Stimulated activated CD8-positive, alpha-beta memory T cell treated with anti-CD3 and anti-CD28 coated beads, Interleukin-7, amount 100 ng/mL, for 24 hours (primary cell): ENCODE results near the gene ANO9.
"Not testable (repeated sequence)": the region's sequence is repeated elsewhere in the genome, so short reads cannot be mapped to it uniquely, and the experiment has no call there.

Experiments
- DNase-seq: peaks from one replicate; pipeline ENCODE4 v3.0.0-alpha.2; 2020; ENCODE audit warnings: low read depth

ANO9 gene

DNA sequence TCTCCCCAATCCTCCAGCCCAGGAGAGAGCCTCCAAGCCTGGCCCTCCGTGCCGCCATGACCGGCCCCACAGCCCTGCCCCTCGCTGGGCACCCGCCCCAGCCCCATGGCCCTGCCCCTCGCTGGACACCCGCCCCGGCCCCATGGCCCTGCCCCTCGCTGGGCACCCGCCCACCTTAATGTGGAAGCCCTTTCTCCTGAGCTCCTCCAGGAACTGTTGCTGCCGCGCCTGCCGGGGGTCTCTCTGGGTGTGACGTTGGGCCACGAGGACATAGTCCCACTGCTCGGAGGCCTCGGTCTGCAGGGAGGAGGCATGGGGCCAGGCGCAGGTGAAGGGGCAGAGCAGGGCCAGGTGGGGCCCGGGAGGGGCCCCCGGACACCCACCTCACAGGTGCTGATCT, 8.2 kb downstream of the ANO9 start:
- DNase-seq = no peak

DNA sequence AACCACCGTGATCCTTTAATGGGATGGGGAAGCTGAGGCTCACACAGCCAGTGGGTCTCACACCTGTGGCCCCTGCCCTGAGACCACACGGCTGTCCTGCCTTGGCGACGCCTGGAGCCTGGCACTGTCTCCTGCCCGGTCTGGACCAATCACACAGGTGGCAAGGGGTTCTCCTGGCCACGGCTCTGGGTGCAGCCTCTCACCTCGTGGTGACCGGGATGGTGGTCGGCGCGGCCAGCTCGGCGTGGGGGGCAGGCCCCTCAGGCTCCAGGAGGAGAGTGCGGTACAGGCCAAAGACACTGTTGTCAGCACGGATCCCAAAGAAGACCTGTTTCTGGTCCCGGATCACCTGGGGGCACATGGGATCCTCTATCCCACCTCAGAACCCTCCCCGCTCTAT, 8.7 kb downstream of the ANO9 start:
- no peak for DNase-seq

DNA sequence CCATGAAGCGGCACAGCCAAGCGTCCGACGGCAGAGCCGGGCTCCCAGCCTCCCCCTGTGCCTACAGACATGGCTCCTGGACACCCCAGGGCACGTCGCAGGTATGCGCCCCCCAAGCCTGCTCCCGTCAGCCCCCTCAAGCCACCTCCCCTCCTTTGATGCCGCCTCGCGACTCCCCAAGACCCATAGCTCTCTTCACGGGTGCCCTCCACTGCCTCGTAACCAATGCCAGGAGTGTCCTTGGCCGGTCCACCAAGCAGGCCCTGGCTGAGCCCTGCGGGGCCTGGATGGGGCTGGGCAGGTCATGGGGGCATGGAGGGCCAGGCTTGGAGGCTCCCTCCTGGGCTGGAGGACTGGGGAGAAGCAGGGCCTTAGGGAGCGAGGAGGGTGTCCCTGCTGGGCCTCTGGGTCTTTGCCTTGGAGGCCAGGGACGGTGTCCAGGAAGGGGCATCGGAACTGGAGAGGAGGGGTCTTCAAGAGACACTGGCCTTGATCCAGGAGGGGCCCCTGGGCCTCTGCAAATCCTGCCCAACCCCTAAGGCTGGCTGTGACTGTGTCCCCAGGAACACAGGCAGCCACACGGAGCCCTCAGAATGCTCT, 9.2 kb downstream of the ANO9 start:
- no peak for DNase-seq

DNA sequence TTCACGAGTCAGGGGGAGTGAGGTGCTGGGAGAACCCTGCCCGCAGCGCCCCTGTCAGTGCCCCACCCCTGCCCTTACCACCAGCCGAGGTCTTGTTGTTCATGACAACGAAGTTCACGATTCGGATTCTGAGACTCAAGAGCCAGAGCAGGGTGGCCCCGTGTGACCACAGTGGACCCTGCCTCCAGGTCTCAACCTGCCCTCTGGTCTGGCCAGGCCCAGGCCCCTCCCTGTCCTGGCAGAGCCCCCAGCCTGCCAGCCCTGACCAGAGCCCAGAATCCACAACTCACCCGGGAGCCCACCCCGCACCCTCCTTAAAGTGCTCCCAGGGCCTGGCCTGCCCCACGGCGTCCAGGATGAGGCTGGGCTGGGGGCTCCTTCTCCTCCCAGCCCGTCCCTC, 9.9 kb downstream of the ANO9 start:
- DNase-seq = no peak

DNA sequence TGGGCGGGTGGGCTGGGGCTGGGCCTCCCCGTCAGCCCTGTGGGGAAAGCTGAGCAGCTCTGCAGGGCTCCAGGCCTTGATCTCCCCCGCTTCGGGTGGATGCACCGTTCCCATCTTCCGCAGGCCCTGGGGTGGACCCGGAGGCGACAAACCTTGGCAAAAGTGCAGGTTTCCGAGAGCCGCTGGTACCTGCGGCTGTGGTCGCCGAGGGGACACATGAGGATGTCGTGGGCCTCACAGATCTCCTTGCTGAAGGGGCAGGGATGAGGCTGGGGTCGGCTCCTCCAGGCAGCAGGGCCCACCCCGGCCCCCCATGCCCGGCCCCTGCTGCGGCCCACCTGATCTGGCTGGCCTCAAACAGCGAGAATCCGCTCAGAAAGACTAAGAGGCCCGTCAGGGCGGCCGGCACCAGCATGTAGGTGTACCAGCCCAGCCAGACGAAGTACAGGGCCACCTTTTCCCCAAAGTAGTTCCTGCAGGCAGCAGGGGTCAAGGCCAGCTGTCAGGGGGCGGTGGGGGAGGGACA, 11.8 kb downstream of the ANO9 start:
- no peak for DNase-seq

DNA sequence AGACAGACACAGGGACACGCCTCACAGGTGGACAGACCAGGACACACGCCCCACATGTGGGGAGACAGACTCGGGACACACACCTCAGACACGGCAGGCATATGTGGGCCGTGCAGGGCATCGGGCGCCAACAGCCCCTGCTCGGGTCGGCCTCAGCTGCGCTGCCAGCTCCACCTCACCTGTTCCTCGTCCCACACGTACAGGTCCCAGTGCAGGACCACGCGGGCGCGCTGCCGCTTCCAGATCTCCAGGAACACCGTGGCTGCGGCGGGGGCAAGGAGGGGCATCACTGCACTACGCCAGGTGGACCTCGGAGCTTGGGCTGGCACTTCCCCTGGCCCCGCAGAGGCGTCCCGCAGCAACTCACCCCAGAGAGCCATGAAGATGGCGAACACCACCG, 12.4 kb downstream of the ANO9 start:
- DNase-seq = no peak

DNA sequence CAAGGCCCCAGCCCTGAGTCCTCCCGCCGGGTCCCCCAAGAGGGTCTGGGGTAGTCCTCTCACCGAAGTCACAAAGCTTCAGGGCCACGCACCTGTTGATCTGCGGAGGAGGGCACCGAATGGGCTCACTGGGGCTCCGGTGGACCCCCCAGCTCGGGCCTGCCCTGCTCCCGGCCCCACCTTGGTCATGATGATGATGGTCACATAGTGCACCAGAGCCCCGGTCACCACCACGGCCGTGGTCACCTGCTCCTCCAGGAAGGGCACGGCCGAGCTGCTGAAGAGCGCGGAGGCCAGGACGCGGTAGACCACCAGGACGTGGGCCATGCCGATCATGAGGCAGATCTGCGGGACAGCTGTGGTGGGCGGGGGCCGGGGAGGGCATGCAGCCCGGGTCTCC, 13.5 kb downstream of the ANO9 start:
- no peak for DNase-seq

DNA sequence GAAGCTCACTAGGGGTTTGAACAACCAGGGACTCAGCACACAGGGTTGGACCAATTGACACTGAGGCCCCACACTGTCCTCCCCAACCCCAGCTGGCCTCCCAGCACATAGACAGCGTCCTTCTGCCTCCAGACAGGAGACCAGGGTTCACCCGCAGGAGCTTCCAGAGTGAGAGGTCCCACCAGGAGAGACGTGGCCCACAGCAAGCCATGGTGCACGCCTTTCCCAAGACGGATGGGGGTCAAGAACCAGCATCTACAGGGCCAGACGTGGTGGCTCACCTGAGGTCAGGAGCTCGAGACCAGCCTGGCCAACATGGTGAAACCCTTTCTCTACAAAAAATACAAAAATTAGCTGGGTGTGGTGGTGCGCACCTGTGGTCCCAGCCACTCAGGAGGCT, 15.0 kb downstream of the ANO9 start:
- no peak for DNase-seq

DNA sequence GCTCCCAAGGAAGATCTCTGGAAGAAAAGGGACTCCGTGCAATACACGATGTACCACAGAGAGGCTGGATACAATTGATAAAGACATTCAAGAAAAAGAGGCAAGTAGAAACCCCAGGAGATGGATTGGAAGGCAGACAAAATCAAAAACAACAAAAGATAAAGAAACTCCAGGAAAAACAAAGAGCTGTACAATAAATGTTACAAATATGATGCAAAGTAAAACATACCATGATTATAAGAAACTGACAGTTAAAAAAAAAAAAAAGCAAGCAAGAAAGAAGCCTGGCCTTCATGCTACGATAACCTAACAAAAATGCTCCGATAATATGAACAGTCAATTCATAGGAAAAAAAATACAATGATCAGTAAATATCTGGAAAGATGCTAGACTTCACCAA, 16.5 kb downstream of the ANO9 start:
- no peak for DNase-seq

DNA sequence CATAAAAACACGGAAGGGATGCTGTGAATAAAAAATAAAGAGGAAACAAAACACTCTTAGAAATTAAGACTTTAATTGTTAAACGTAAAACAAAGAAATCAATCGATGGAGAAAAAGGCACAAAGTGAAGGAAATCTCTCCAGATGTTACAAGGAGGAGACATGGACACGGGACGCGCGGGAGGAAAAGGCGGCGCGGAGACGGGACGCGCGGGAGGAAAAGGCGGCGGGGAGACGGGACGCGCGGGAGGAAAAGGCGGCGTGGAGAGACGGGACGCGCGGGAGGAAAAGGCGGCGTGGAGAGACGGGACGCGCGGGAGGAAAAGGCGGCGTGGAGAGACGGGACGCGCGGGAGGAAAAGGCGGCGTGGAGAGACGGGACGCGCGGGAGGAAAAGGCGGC, 17.0 kb downstream of the ANO9 start:
- not testable (repeated sequence) for DNase-seq

DNA sequence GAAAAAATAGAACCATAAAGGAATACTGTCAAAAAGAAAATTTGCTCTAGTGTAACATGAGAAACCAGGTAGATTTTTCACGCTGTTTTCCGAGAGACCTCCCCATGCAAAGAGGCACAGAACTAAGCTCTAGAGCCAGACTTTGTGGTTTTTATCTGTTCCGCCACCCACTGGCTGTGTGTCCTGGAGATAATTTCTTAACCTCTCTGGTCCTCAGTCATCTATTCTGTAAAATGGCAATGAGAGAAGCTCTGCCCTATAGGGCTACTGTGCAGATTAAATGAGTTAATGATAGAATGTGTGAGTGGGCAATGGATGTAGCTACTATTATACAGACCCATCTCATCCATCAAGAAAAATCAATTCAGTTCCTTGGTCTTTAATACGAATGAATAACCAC, 17.6 kb downstream of the ANO9 start:
- no peak for DNase-seq

DNA sequence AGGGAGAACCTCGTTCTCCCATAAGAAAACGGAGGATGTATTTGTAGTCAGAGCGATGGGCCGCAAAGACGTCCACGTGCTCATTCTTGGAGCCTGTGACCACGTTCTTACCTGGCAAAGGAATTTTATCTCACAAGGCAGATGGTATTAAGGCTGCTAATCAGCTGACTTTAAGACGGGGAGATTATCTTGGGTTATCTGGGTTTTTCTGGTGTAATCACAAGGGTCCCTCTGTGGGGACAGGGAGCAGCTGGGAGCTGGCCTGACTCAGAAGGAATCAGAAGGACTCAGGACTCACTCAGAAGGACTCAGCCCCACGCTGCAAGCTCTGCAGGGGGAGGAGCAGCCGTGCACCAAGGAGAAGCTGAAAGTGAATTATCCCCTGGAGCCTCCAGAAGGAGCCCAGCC, 19.6 kb downstream of the ANO9 start:
- no peak for DNase-seq

DNA sequence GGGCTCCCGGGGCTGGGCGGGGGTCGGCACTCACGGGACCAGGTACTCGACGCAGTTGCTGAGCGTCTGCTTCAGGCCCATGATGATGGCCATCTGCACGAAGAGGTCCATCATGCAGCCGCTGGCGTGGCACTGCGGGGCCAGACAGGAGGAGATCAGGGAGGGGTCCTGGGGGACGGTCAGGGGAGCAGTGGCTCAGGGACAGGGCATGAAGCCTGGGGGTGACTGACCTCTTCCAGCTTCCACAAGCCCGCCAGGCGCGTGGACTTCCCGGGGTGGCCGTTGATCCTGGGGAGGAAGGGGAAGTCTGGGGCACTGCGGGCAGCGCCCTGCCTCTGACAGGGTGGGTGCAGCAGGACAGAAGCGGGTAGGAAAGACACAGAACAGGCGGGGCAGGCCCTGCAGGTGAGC, 20.9 kb downstream of the ANO9 start:
- no peak for DNase-seq

DNA sequence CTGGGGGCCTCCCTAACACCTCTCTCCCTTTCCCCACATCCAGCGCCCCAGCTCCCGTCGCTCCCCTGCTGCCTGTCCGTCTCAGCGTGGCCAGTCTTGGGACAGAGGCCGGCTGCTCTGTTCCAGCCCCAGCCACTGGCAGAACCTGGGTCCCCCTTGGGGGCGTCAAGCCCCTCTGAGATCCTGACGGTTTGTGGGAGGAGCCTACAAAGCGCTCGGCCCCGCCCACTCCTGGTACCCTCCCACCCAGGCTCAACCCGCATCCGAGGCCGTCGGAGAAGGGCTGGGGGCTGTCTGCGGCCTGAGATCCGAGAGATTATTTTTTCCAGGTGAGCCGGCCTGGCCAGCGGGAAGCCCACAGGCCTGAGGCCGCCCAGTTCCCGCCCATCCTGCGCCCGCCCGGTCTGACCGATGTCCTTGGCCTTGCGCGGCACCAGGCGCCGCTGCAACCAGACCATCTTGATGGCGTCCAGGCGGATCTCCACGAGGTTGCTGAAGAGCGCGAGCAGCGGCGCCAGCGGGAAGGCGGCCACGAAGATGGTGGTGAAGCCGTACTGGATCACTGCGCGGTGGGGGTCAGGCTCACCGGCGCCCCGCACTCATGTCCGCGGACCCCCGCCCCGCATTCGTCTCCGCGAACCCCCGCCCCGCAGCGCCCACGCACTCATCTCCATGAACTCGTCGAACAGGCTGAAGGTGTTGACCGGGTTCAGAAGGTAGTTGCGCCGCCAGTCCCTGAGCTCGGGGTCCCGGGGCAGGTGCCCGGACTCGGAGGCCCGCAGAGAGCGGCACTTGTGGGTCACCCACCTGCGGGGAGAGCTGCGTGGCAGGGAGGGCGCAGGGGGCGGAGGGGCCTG, 21.5 kb downstream of the ANO9 start:
- no peak for DNase-seq

DNA sequence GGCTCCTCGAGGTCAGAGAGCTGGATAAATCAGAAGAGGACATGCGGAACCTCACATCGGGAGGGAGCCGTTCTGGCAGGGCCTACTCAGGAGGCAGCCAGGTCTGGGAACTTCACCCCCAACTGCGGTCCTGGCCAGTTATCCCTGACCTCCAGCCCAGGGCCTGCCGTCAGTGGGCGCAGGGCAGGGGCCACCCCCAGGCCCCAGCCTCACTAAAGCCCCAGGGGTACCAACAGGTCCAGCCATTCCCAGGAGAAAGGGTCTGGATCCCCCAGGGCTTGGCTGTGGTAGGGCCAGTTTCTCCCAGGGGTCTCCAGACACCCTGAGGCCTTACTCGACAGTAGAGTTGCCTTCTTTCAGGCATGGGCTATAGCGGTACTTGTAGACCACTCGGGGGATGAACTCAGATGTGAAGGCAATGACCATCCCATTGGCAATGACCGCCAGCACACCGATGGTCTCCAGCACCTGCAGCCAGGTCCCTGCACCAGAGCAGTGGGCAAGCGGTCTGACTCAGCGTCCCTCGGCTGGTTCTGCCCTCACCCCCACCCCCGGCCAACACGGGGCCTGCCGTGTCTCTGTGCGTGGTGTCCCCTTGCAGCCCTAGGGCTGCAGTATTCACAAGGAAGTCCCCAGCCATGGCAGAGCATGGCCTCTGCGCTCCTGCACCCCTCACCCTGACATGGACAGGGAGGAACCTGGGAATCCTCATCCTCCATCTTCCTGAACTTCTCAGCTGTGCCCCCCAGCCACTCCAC, 22.4 kb downstream of the ANO9 start:
- no peak for DNase-seq

DNA sequence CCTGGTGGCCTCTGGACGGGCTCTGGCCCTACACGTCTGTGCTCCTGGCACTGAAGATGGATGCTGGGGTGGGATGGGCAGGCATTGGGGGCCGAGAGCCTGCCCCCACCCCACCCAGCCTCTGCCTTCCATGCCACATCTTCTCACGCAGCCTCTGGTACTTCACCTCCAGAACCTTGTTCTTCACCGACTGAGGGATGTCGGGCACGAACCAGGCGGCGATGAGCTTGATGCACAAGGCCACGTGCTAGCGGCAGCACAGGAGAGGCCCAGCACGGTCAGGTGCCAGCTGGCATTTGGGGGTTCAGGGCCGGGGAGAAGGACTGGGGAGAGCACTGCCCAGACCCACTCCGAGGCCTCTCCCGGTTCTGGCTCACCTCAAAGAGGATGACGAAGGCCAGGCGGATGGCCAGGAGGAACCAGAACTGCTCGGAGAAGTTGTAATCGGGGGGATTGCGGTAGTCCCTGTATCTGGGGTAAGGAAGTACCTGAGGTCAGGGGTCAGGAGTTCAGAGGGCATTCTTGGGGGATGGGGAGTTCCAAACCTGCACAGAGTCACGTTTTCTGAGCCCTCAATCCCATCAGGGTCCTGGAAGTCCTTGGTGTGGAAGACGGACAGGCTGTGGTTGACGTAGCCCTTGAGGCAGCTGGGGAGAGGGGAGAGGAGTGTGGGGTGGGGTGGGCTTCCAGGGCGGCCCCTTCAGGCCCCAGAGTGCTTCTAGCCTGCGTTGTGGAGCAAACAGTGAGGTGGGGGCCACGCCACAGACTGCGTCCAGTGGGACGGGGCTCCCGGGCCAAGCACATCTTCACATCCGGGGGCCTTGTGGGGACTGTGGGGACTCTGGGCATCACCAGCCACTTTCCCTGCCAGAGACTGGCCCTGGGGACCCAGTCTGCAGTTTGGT, 23.2 kb downstream of the ANO9 start:
- DNase-seq = no peak

DNA sequence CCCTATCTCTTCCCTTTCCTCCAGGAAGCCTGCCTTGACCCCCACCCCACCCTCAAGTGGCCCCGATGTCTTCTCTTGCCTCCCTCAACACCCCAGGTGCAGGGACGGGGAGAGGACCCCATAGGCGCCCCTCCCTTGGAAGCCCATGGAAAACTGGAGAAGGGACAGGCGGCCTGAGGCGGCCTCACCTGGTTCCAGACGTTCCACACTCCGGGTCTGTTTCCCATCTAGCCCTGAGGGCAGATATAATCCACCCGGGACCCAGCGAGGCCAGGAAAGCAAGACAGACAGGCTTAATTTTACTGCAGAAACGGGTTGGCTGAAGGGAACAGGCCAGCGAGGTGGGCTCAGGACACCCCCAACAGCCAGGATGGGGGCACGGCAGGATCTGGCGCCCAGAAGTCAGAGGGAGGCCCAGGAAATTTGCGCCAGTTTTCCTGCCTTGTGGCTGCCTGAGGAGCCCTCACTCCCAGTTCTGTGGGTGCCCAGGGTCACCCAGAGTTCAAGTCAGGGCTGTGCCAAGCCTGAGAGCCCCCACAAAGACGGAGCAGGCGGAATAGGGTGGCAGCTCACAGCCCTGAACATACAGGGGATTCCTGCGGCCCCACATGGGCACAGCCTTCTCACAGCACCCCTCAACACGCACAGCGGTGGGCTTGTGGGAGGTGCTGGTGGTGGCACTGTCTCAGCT, 24.0 kb downstream of the ANO9 start:
- no peak for DNase-seq

DNA sequence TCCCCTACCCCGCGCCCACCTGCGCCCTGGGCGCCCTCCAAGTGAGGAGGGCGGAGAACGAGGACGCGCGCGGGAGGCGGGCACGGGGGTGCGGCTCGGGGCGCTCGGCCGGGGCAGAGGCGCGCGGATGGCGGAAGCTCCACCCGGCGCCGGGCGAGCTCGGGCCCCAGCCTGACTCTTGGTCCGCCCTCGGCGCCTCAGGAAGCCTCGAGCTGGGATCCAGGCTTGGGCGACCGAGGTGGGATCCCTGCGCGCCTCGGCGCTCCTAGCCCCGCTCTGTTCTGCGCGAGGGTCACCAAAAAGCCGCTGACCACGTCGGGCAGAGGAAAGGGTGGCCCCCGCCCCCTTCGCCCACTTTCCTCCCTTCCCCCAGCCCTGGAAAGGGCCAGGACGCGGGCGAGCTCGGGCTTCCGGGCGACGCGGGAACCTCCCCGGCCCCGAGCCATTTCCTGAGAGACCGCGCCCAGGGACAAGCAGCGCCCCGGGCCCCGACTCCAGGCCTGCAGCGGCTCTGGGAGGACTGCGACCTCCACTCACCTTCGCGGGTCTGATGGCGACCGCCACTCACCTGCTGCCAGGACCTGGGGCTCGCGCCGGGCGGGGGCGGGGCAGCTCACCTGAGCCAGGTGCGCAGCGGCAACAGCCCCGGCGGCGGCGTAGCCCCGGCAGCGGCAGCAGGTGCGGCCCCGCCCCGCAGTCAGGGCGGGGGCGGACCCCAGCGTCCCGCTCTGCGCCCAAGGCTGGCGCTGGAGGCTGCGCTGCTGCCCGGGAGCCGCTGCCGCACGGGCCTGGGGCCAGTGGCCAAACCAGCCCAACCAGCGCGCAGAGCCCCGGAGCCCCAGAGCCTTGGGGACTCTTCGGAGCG, 24.8 kb downstream of the ANO9 start:
- no peak for DNase-seq

DNA sequence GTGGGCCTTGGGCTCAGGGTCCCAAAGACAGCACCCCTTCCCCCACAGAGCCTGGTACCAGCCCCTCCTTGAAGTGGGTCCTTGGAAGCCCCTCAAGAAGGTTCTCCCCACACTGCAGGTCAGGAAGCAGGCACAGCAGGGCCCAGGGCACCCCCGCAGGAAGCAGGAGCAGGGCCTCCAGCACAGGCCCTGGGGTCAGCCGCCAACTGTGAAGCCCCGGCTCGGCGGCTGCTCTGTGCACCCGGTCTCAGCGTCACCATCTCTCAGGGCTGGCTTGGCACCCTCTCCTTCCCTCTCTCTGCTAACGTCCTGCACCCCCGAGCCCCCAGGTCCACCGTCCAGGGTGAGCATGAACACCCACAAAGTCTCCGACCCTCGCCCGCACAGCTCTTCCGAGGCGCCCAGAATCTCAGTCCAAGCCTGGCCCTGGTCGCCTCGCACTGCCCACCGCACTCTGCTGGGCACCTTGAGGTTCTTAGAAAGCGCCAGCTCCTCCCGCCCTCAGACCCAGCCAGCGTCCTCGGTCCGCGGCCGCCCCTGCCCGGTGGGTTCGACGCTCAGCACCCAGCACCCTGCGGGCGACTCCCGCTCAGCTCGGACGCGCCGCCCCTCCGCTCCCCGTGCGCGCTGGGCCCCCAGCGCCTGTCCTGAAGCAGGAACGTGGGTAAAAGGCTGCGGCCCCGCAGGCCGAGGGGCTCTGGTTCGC, 25.6 kb downstream of the ANO9 start:
- DNase-seq = no peak

DNA sequence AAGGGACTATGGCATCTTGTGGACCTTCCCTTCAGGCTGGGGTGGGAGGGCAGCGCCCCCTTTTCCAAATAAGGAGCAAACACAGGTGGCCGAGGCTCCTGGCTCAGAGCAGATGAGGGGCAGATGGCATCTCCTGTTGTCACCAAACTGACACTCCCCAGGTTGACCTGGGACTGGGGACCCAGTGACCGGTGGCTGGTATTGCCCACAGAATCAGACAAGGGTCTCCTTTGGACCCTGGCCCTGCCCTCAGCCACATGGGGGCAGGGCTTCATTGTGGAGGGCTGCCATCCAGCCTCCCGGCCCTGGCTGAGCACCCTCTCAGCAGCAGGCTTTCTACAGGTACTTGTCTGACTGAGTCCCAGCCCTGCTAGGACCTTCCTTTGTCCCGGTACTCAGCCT, 26.2 kb downstream of the ANO9 start:
- DNase-seq = no peak
